Stimulated activated CD8-positive, alpha-beta memory T cell treated with anti-CD3 and anti-CD28 coated beads, Interleukin-7, amount 100 ng/mL, for 4 hours (primary cell): ENCODE measurements around the gene PTH2.
A peak's percentile ranks its signal among the peaks of the same experiment; 100 is the strongest.

Source experiments
- DNase-seq, 2 donors: peaks; one replicate each; pipeline ENCODE4 v3.0.0-alpha.2; 2020; ENCODE audit warnings: low read depth in 2 of 2

The PTH2 gene

GRCh38 chr19:49409441-49410029 is 13.7 kb downstream of the PTH2 start:
- no peak for DNase-seq

GRCh38 chr19:49408816-49409440 is 14.3 kb downstream of the PTH2 start:
- DNase-seq, result no peak

- no peak for DNase-seq
Measured at GRCh38 chr19:49407482-49408015, 15.7 kb downstream of the PTH2 start.

- no peak for DNase-seq
Measured at GRCh38 chr19:49407079-49407478, 16.2 kb downstream of the PTH2 start.

- no peak for DNase-seq
Measured at GRCh38 chr19:49403404-49404187, 19.6 kb downstream of the PTH2 start.

- no peak for DNase-seq
Measured at GRCh38 chr19:49400029-49400428, 23.2 kb downstream of the PTH2 start.

- DNase-seq, result no peak
Measured at GRCh38 chr19:49398931-49399330, 24.3 kb downstream of the PTH2 start.

GRCh38 chr19:49398001-49398615 is 25.1 kb downstream of the PTH2 start:
- DNase-seq, result no peak

GRCh38 chr19:49396738-49397505 is 26.3 kb downstream of the PTH2 start:
- no peak for DNase-seq

GRCh38 chr19:49395581-49396407 is 27.4 kb downstream of the PTH2 start:
- no peak for DNase-seq

- DNase-seq, result no peak
Measured at GRCh38 chr19:49393881-49394280, 29.4 kb downstream of the PTH2 start.

- DNase-seq, result peak; percentile 60 to 64
Measured at GRCh38 chr19:49391581-49392399, 31.5 kb downstream of the PTH2 start.

GRCh38 chr19:49390929-49391359 is 32.3 kb downstream of the PTH2 start:
- DNase-seq, result no peak

- DNase-seq, result no peak
Measured at GRCh38 chr19:49390131-49390928, 32.9 kb downstream of the PTH2 start.

- DNase-seq, result no peak
Measured at GRCh38 chr19:49389406-49389805, 33.8 kb downstream of the PTH2 start.

GRCh38 chr19:49387936-49388372 is 35.3 kb downstream of the PTH2 start, which contains the start of gene KASH5:
Gene KASH5 (plus strand): TSS chr19:49388249. CDS start chr19:49390884, 2,635 bp downstream.
- peak; percentile 79 to 89 for DNase-seq

GRCh38 chr19:49383599-49383998 is 39.6 kb downstream of the PTH2 start:
- no peak for DNase-seq

- no peak for DNase-seq
Measured at GRCh38 chr19:49382639-49383038, 40.6 kb downstream of the PTH2 start.

- DNase-seq, result no peak
Measured at GRCh38 chr19:49380391-49380790, 42.9 kb downstream of the PTH2 start.
